Measurements from ENCODE around the gene KRT80.

Gene KRT80

GRCh38 chr12:52198454-52199215 is 6.8 kb upstream of the KRT80 start:
- DNase-seq (ENCODE audit: low spot score), result no peak

DNA sequence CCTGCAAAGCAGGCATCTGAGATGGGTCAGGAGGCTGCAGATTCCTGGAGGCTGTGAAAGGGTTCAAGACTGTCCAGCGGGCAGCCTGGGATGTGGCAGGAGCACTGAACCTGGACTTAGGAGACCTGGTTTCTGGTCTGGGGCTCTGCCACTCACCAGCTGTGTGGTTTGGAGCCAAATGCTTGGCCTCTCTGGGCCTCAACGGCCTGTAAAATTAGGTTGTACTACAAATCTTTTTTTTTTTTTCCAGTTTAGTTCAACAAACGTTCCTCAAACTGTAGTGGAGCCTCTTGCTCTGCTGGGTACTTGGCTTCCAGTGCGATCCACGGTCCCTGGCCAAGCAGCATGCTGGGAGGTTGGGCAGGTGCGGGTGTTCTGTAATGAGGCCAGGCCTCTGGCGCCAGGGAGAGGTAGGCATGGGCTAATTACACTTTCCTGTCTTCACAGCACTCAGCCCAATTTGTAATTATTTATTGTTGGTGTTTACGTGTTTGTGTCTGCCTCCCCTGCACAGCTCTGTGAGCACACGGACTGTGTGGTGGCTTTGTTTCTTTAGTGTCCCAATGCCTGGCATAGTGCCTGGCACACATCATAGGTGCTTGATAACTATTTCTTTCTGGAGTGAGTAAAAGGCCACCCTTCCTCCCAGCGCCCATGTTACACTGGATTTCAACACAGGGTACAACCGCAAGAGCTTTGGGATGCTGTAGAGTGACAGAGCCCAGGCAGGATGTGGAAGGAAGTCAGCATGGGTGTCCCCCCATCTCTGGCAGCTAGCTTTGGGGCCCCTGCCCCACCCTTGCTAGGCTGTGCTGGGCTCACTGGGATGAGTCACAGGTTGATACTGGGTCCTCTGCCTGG is 5.8 kb upstream of the KRT80 start:
- peak; percentile 78 for DNase-seq (ENCODE audit: low spot score)

DNA sequence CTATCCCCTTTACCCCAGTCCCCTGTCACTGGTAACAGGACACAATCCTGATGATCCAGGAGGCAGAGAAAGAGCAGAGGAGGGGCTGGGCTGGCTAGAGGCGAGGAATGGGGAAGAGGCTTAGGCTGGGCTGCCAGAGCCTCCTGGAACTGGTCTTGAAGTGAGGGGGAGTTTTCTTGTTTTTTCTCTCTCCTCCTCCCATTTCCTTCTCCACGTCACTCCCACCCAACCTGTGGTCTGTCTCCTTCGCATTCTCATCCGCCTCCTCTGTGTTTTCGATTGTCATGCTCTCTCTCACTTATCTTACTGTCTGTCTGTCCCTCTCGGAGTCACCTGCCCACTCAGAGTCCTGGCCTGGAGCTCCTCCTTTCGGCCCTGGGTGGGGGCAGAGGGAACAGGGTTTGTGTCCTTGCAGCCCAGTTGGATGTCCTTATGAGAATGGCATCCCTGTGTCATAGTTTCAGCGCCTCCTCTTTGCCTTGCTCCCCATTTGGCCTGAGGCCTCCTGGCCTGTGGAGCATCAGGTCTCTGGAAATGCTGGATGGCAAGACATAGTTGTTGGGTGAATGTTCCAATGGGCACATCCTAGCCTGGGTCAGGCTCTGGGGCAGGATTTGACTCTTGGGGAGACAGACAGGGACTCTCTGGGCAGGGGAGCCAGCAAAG is 3.4 kb upstream of the KRT80 start:
- no peak for DNase-seq (ENCODE audit: low spot score)

- DNase-seq (ENCODE audit: low spot score), result no peak
Observed at GRCh38 chr12:52193991-52194390, 2.2 kb upstream of the KRT80 start.

GRCh38 chr12:52193532-52193931 is 1.7 kb upstream of the KRT80 start:
- DNase-seq (ENCODE audit: low spot score), result no peak

DNA sequence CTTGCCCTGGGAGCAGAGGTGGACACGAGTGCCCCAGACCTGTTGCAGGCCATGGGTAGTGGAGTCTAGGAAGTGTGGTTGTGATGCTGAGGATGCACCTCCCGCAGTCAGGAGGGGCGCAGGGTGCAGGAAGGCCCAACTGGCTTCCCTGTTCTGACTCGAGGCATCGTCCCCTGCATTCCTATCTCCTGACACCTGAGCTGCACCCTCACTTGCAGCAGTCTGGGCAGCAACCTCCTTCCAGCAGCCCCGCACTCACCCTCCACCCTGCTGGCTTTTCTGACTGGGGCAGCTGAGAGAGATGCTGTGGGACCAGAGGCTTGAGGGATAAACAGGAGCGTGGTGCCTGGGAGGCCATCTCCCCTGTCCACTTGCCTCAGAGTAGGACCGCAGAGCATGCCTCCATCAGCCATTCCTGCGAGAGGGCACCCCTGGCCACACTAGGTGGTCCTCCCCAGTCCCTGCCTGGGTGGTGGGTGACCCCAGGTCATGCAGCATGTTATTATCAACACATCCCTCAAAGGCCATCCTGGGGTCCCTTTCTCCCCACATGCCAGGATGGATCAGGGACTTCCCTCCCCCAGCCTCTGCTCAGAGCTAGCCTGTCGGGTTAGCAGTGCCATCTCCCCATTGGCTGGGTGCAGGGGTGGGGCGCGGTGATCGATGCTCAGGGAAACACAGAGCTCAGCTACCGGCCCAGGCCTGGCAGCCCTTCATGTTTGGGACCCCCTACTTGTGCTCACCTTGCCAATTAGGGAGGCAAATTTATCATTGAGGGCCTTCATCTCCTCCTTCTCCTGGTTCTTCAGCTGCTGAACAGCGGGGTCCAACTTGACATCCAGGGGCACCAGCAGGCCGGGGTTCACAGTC is 719 bp downstream of the KRT80 start:
- DNase-seq (ENCODE audit: low spot score), result no peak

GRCh38 chr12:52189376-52190174 is 2.2 kb downstream of the KRT80 start:
- no peak for DNase-seq (ENCODE audit: low spot score)

GRCh38 chr12:52188658-52189057 is 3.2 kb downstream of the KRT80 start:
- DNase-seq (ENCODE audit: low spot score), result no peak

DNA sequence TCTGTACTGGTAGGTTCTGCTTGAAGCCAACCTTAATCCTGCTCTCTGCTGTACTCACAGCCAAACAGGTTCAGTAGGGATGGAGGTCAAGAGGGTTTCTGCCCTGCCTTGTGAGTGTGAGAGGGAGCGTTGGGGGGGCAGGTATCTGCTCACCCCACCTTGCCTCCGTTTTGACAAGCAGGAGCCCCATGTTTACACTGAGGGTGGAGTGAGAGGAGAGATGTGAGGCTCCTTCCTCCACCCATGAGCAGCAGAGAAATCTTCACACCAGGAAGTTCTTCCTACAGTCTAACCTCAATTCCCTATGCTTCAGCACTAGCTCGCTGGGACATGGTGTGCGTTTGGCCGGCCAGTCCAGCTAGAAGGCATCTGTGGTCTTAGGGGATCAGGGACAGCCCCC is 4.2 kb downstream of the KRT80 start:
- no peak for DNase-seq (ENCODE audit: low spot score)

DNA sequence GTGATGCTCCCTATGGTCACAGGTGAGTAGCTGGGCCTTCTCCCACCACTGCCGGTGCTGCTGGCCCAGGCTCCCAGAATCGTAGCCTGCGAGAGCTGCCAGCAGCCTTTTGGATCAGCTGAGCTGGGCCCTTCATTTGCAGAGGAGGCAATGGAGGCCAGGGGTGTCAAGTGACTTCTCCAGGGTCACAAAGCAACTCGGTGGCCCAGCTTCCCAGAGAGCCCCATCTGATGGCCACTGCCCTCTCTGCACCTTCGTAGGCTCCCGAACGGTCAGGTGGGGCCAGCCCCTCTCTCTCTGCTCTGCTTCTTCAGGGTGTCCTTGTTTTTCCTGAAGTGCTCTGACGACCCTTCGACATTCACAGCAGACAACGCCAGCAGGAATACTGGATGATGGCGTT is 4.6 kb downstream of the KRT80 start:
- DNase-seq (ENCODE audit: low spot score), result no peak

GRCh38 chr12:52186118-52186840 is 5.5 kb downstream of the KRT80 start:
- no peak for DNase-seq (ENCODE audit: low spot score)

- DNase-seq (ENCODE audit: low spot score), result no peak
Observed at GRCh38 chr12:52185400-52185967, 6.3 kb downstream of the KRT80 start.

DNA sequence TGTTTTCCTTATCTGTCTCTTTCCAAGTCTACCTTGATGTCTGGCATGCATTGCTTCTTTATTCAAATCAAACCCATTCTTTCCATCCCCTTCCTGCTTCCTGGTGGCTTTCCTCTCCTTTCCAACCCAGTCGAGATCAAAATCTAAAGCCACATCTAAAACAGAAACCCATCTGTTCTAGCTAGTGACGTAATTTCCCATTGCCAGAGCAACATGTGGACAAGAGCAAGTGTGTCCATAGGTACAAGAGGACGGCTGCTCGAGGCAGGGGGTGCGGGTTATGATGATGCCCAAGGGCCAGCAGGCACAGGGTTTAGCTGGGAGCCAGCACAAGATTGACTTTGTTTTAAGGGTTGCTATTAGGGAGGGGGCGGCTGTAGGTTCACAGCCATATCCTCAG is 7.0 kb downstream of the KRT80 start:
- no peak for DNase-seq (ENCODE audit: low spot score)

- DNase-seq (ENCODE audit: low spot score), result no peak
Observed at GRCh38 chr12:52183971-52184370, 7.8 kb downstream of the KRT80 start.

DNA sequence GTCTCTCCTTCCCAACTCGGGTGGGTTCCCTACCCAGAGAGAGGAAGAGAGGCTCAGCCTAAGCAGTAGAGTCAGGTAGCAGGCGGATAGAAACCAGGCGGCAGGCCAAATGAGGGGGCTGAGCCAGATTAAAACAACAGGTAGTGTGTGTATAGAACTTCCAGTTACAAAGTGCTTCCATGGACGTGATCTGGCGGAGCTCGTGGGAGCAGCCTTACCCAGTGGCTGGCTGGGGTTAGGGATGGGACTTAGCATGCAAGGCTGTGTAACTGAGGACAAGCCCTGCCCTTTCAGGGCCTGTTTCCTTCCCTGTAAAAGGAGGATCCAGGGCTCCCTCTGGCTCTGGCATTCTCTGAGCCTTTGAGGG is 8.3 kb downstream of the KRT80 start:
- DNase-seq (ENCODE audit: low spot score), result peak; percentile 51

- no peak for DNase-seq (ENCODE audit: low spot score)
Observed at GRCh38 chr12:52182898-52183543, 8.8 kb downstream of the KRT80 start.

DNA sequence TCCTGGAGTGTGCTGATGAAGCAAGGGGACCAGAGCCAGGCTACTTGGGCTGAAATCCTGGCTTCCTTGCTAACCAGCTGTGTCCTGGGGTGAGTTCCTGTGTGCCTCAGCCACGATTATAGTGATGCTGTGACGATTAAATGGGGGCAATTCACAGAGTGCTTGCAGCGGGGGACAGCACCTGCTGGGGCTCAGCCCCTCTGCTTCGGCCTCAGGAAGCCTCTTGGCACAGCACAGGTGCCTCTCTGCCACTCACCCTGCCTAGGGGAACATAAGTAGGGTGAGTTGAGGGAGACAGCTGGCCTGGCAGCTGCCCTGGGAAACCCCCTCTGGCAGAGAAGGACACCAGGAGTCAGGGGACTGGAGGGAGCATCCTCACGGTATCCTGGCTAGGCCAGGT is 9.4 kb downstream of the KRT80 start:
- no peak for DNase-seq (ENCODE audit: low spot score)

DNA sequence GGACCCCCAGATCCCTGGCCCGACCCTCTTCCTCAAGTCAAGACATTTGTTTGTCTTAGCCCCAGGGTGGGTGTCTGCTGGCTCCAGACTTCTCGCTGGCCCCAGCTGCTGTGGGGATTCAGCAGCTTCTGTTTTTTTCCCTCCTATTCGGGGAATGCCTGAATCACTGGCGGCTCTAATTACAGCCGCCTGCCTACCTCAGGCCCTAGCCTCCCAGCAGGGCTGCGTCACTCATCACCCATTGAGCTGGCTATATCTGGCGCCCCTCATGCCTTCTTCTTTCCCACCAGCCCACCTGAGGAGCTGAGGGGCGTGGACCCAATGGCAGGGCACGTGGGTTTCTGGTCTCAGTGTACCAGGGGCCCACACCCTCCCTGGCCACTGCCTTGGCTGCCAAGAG is 10.1 kb downstream of the KRT80 start:
- DNase-seq (ENCODE audit: low spot score), result no peak

- DNase-seq (ENCODE audit: low spot score), result no peak
Observed at GRCh38 chr12:52180971-52181628, 10.7 kb downstream of the KRT80 start.
